ENCODE results near the gene IFNA4.
"Not testable (repeated sequence)": the region's sequence is repeated elsewhere in the genome, so short reads cannot be mapped to it uniquely, and the experiment has no call there.

GRCh38 chr9:21187487-21187886 lies at the start of gene IFNA4:
- TF ChIP-seq POLR2A (IDR thresholded peaks at IDR 0.05; ENCODE audit: low read length); GATA1 (IDR thresholded peaks at IDR 0.05; ENCODE audit: low read depth, low read length): not testable (repeated sequence)

All from erythroblast (primary cell).